Left ventricle myocardium inferior (tissue), 1 donor: Measurements from ENCODE around the gene RYR2. TPM values are rescaled to one million over a fixed set of nuclear protein-coding genes. Genes with fewer than 3 reads are reported as not detected.

ENCODE experiments used
- DNase-seq: peaks from one replicate; pipeline ENCODE4 v3.0.0-alpha.2; 2020
- H3K27ac ChIP-seq: fragments of 200-600 bp; replicated peaks from 2 replicates; pipeline ENCODE4 v1.8.0; 2021
- H3K27me3 ChIP-seq: fragments of 200-600 bp; 2 replicates; pipeline ENCODE4 v1.8.0; 2021; ENCODE audit warnings: low read depth
- H3K36me3 ChIP-seq: fragments of 200-600 bp; 2 replicates; pipeline ENCODE4 v1.8.0; 2021
- H3K4me1 ChIP-seq: fragments of 200-600 bp; 2 replicates; pipeline ENCODE4 v1.8.0; 2021
- H3K4me3 ChIP-seq: fragments of 200-600 bp; 2 replicates; pipeline ENCODE4 v1.8.0; 2021; ENCODE audit warnings: mild to moderate bottlenecking, moderate library complexity
- H3K9me3 ChIP-seq: fragments of 200-600 bp; replicated peaks from 2 replicates; pipeline ENCODE4 v1.8.0; 2021
- intact Hi-C: fragments of 100-400 bp; cut with micrococcal nuclease; formaldehyde crosslinking; loops from one replicate; pipeline ENCODE4 v1.11.0; 2022
- total RNA-seq: library from RNA; stranded (reverse); fragmentation: NEBNext Ultra II Directional; extraction: Animal tissue kit (Norgen Biotek cat#: 25700); gene quantifications from one replicate; pipeline ENCODE4 v1.2.1, GENCODE V29; 2021
- TF ChIP-seq, protein P1 (sequence below): fragments of 200-600 bp; IDR thresholded peaks from 2 replicates; pipeline ENCODE4 v1.8.0; 2021; ENCODE audit warnings: antibody characterized with exemption, mild to moderate bottlenecking, borderline replicate concordance
- donor health status: DM: no; HTN: yes; CAD: no; lungs with severe emphysema.

The RYR2 gene
- total RNA-seq, 1 donor from 2014 or later, result 783 TPM

DNA sequence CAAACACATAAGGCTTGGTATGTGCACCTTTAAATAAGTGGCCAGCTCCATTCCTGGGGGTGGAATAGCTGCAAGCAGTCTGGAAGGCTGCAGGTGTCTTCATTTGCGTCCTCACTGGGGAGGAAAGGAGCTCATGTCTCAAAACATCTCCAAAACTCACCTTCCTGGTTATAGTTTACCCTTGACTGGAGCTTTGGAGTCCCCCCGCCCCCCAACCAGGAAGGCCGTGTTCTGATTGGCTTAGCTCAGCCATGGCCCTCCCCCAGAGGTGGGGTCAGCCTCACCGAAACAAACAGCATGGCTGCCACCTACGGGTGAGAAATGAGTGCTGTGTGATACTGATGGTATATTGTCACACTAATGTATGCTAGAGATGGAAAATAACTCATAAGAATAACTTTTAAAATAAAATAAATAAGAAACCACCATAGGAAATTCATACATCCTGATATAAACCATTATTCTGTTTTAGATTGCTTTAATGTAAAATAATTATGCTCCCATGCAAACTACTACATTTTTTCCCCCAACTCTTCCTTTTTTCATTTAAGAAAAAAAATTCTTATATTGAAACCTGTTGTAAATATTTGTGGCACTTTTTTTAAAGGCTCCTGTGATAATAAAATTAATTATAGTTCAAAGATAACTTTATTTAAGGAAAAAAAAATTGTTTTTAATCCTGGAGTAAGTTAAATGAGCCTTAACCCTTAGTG is 757.9 kb downstream of the RYR2 start:
- DNase-seq, result peak; percentile 32
- intact Hi-C loops, result no loop called here
- no peak overlapping the region for H3K4me3 ChIP-seq
- H3K4me1 ChIP-seq, result peaks cover 7% of the 10 kb centered on the region
- peak overlapping the region; percentile 3 for H3K27ac ChIP-seq
- H3K9me3 ChIP-seq, result no peaks in the 10 kb centered on the region
- peaks cover 33% of the 10 kb centered on the region for H3K36me3 ChIP-seq
- TF ChIP-seq, protein P1, sequence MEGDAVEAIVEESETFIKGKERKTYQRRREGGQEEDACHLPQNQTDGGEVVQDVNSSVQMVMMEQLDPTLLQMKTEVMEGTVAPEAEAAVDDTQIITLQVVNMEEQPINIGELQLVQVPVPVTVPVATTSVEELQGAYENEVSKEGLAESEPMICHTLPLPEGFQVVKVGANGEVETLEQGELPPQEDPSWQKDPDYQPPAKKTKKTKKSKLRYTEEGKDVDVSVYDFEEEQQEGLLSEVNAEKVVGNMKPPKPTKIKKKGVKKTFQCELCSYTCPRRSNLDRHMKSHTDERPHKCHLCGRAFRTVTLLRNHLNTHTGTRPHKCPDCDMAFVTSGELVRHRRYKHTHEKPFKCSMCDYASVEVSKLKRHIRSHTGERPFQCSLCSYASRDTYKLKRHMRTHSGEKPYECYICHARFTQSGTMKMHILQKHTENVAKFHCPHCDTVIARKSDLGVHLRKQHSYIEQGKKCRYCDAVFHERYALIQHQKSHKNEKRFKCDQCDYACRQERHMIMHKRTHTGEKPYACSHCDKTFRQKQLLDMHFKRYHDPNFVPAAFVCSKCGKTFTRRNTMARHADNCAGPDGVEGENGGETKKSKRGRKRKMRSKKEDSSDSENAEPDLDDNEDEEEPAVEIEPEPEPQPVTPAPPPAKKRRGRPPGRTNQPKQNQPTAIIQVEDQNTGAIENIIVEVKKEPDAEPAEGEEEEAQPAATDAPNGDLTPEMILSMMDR, result peak; percentile 36
- H3K27me3 ChIP-seq, result no peaks in the 10 kb centered on the region

DNA sequence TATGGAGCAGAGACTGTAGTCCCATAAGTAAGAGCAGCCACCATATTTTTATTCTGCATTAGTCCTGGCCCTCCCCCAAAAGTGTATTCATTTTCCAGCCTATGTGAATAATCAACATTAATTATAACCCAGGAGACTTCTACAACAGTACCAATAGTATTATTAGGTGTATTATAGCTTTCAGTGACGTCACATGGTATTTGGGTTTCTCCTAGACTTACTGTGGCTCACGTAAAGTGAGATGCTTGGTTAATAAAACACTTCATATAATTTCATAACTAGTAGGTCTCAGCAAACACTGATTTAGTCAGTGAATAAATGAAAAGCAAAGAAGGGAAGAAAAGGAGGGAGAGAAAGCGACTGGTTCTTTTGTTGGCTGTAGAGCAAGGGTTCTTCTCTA is 762.5 kb downstream of the RYR2 start:
- H3K4me3 ChIP-seq, result no peak overlapping the region
- DNase-seq, result no peak
- H3K27ac ChIP-seq, result no peak overlapping the region
- no peaks in the 10 kb centered on the region for H3K9me3 ChIP-seq
- intact Hi-C loops, result no loop called here
- H3K4me1 ChIP-seq, result peaks cover 20% of the 10 kb centered on the region
- H3K36me3 ChIP-seq, result peaks cover 32% of the 10 kb centered on the region
- no peaks in the 10 kb centered on the region for H3K27me3 ChIP-seq
- TF ChIP-seq, protein P1, result no peak

DNA sequence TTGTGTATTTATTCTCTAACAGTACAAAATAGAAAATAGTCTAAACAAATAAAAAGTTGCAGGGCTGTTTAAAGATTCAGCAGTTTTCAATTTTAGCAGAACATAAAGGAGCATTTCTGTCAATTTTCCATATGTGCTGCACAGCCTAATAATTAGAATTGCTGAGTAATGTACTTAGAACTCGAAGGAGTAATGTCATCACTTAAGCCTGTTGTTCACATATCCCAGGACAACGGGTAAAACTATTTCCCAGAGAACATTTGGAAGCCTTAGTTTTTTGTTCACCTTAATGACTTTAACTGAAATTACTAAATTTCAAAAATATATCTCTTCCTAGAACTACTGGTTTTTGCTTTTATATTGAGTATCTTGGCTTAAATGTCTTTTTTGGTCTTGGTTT is 767.1 kb downstream of the RYR2 start:
- Histone ChIP-seq H3K27ac (peak overlapping the region; percentile 13), H3K4me1 (peaks cover 46% of the 10 kb centered on the region), H3K9me3 (no peaks in the 10 kb centered on the region), H3K27me3 (no peaks in the 10 kb centered on the region), H3K4me3 (no peak overlapping the region), H3K36me3 (peaks cover 19% of the 10 kb centered on the region)
- intact Hi-C loops, result no loop called here
- TF ChIP-seq, protein P1, result no peak
- DNase-seq, result no peak

DNA sequence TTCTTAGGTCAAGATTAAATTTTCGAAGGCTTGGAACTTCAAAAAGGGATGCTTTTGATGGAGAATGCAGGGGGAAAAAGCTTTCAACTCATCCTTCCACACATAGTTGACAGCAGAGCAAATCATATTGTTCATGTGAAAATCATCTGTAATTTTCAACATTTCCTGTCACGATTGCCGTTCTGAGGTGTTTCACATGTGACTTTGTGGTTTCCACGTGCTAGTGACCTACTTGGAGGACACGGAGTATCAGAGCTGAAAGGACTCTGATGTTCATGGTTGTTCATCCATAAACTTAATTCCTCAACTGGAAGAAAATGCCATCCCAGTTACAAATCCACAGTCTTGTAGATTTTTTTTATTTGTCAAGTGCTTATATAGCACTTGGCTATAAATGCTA is 769.6 kb downstream of the RYR2 start:
- intact Hi-C loops, result no loop called here
- H3K27ac ChIP-seq, result peak overlapping the region; percentile 28

DNA sequence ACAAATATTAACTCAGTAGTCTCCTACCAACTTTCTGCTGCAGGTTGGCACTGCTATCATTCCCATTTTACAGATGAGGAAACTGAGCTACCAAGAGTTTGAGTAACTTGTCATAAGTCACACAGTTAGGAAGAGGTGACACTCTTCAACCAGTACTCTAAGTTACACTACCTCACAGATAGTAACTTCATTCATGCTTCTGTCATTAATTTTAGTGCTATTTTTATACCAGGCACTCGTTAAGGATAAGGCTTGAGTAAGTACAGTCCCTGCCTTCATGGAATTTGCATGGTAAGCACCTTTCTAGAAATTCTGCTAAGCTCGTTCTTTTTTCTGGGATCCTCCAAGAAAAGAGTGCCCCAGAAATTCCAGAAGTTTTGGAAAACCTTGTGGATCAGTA is 770.1 kb downstream of the RYR2 start:
- Histone ChIP-seq H3K4me1 (peaks cover 72% of the 10 kb centered on the region), H3K4me3 (no peak overlapping the region), H3K36me3 (peaks cover 35% of the 10 kb centered on the region), H3K9me3 (no peaks in the 10 kb centered on the region), H3K27me3 (no peaks in the 10 kb centered on the region), H3K27ac (peak overlapping the region; percentile 28)
- DNase-seq, result no peak
- intact Hi-C loops, result no loop called here
- TF ChIP-seq, protein P1, result no peak

More for the DNA sequence above, 769.6 kb downstream of the RYR2 start:
- no peaks in the 10 kb centered on the region for H3K27me3 ChIP-seq
- H3K4me1 ChIP-seq, result peaks cover 68% of the 10 kb centered on the region
- H3K36me3 ChIP-seq, result peaks cover 33% of the 10 kb centered on the region
- TF ChIP-seq, protein P1, result no peak
- H3K9me3 ChIP-seq, result no peaks in the 10 kb centered on the region
- H3K4me3 ChIP-seq, result no peak overlapping the region
- DNase-seq, result no peak
